Thoracic aorta (tissue), 2 donors: Measurements from ENCODE around the gene CEACAM21. TPM values are rescaled to one million over a fixed set of nuclear protein-coding genes. Genes with fewer than 3 reads are reported as not detected.
A peak's percentile ranks its signal among the peaks of the same experiment; 100 is the strongest.

ENCODE experiments used
- ATAC-seq: fragments of 150-250 bp; one replicate; pipeline ENCODE4 v1.8.0; 2017; ENCODE audit warnings: low read depth; ENCODE audit not compliant: insufficient number of reproducible peaks, low FRiP score
- DNase-seq: peaks from one replicate; pipeline ENCODE4 v3.0.0-alpha.2; 2020; ENCODE audit warnings: low spot score
- H3K27ac ChIP-seq, 2 donors: fragments of 200-600 bp; sonication (generic); 1 replicate in 1 of 2; 2 replicates in 1 of 2; pipeline ENCODE4 v1.5.1; 2016; ENCODE audit warnings: mild to moderate bottlenecking in 2 of 2, moderate library complexity in 2 of 2
- H3K27me3 ChIP-seq: fragments of 200-600 bp; sonication (generic); replicated peaks from 2 replicates; pipeline ENCODE4 v1.6.0; 2016; ENCODE audit warnings: mild to moderate bottlenecking; ENCODE audit not compliant: insufficient read depth
- H3K36me3 ChIP-seq: fragments of 200-600 bp; sonication (generic); one replicate; pipeline ENCODE4 v1.5.1; 2016
- H3K4me1 ChIP-seq, 2 donors: fragments of 200-600 bp; sonication (generic); 1 replicate in 1 of 2; 2 replicates in 1 of 2; pipeline versions ENCODE4 v1.5.1 to v1.6.0; 2016; ENCODE audit warnings: low read depth in 2 of 2, mild to moderate bottlenecking in 1 of 2; ENCODE audit not compliant: control insufficient read depth in 1 of 2
- H3K4me3 ChIP-seq: fragments of 200-600 bp; sonication (generic); 2 replicates; pipeline ENCODE4 v1.5.1; 2016; ENCODE audit warnings: mild to moderate bottlenecking
- H3K9me3 ChIP-seq: fragments of 200-600 bp; sonication (generic); 2 replicates; pipeline ENCODE4 v1.5.1; 2016
- total RNA-seq, 2 donors: library from RNA; depleted of rRNA; stranded (reverse); fragments of >200 nt; gene quantifications; one replicate each; pipeline versions ENCODE4 v1.1.0 to v1.2.3, GENCODE V29; 2016
- TF ChIP-seq, protein P1 (sequence below): fragments of 200-600 bp; sonication (generic); IDR thresholded peaks from one replicate; pipeline ENCODE4 v1.5.1; 2019; ENCODE audit warnings: antibody characterized with exemption

Gene CEACAM21
- total RNA-seq, 2 donors from 2014 or later = 1.1 to 6.9 TPM

DNA sequence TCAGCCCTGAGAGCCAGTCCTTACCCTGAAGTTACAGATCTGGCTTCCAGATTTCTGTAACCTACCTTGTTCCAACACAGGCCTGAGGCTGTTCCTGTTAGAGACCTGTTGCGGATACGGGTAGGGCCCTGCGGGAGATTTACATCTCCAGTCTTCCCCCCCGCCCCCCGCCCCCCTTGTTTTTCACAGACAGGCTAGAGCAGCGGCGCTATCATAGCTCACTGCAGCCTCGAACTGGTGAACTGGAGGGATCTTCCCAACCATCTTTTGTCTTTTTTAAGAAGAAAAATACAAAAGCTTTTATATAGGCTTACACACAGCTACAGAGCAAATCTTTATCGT, 10.6 kb upstream of the CEACAM21 start:
- Histone ChIP-seq H3K4me1 (no peaks in the 10 kb centered on the region), H3K4me3 (no peak overlapping the region), H3K27ac (no peak overlapping the region), H3K27me3 (no peaks in the 10 kb centered on the region), H3K9me3 (no peaks in the 10 kb centered on the region), H3K36me3 (no peaks in the 10 kb centered on the region)
- ATAC-seq = no peak
- no peak for DNase-seq
- TF ChIP-seq, protein P1, sequence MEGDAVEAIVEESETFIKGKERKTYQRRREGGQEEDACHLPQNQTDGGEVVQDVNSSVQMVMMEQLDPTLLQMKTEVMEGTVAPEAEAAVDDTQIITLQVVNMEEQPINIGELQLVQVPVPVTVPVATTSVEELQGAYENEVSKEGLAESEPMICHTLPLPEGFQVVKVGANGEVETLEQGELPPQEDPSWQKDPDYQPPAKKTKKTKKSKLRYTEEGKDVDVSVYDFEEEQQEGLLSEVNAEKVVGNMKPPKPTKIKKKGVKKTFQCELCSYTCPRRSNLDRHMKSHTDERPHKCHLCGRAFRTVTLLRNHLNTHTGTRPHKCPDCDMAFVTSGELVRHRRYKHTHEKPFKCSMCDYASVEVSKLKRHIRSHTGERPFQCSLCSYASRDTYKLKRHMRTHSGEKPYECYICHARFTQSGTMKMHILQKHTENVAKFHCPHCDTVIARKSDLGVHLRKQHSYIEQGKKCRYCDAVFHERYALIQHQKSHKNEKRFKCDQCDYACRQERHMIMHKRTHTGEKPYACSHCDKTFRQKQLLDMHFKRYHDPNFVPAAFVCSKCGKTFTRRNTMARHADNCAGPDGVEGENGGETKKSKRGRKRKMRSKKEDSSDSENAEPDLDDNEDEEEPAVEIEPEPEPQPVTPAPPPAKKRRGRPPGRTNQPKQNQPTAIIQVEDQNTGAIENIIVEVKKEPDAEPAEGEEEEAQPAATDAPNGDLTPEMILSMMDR = no peak

DNA sequence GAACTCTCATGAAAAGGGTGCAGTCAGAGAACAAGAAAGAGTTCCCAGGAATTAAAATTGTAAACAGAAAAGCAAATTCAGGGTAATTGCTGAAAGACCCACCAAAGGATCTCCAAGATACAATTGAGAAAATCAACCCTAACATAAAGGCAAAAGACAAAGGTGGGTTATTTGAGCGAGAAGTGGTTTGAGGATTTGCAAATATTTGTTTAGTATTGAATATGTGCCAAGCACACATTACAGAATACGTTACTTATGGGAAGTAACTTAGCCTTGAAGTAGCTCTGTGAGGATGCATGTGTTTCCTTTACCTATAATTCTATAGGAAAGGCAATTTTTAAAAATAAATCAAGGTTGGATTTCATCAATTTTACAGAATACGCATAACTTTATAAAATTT, 10.0 kb upstream of the CEACAM21 start:
- Histone ChIP-seq H3K4me3 (no peak overlapping the region), H3K27me3 (no peaks in the 10 kb centered on the region), H3K4me1 (no peaks in the 10 kb centered on the region), H3K9me3 (no peaks in the 10 kb centered on the region), H3K27ac (no peak overlapping the region), H3K36me3 (no peaks in the 10 kb centered on the region)
- TF ChIP-seq, protein P1 = no peak
- DNase-seq = no peak
- ATAC-seq = no peak

DNA sequence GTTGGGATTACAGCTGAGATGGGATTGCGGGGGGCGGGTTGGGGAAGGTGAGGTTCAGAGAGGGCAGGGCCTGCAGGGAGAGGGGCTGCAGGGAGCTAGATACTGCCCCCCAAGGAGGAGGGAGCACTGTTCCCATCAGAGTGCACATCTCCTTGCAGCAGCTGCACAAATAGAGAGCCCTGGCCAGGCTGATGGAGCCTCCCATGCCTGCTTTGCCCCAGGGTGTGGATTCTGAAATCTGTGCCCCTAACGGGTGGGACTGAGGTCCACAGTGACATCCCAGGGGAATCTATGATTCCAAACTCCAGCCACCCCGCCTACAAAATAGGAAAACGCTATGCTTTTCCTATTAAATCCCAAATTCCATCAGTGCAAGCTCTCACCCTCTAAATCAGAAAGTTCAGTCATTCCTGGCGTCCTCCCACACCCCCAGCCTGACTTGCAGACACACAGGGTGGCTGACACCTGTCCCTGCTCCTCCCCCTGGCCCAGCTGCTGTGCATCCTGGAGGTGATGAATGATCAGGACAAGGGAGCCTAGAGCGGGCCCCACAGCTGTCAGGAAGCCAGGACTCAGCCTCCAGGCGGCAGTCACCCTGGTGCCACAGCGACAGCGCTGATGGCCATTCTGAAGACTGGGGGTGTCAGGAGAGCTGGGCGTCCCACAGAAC, 6.3 kb upstream of the CEACAM21 start:
- Histone ChIP-seq H3K4me3 (no peak overlapping the region), H3K36me3 (no peaks in the 10 kb centered on the region), H3K9me3 (no peaks in the 10 kb centered on the region), H3K27me3 (no peaks in the 10 kb centered on the region), H3K4me1 (no peaks in the 10 kb centered on the region), H3K27ac (no peak overlapping the region)
- TF ChIP-seq, protein P1 = no peak
- DNase-seq (no peak), ATAC-seq (no peak)

DNA sequence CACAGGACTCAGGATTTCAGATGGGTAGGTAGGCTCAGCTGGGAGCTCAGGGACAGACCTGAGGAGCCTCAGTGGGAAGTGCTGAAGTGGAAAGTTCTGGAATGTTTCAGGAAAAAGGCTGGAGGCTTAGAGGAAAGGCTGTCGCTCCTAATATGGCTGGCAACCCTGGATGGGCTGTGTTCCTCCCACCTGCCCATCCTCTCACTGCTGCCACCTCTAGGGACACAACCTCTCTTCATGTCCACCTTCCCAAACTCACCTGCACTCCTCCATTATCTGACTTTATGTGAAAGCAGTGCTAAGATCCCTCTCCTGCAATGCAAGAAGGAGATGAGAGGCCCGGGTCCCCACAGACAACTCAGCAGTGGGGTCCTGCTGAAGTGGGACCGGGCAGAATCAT, 5.8 kb upstream of the CEACAM21 start:
- no peak overlapping the region for H3K4me3 ChIP-seq
- H3K4me1 ChIP-seq = no peaks in the 10 kb centered on the region
- H3K27ac ChIP-seq = no peak overlapping the region
- H3K9me3 ChIP-seq = no peaks in the 10 kb centered on the region
- TF ChIP-seq, protein P1 = no peak
- DNase-seq (no peak), ATAC-seq (no peak)
- H3K27me3 ChIP-seq = no peaks in the 10 kb centered on the region
- H3K36me3 ChIP-seq = no peaks in the 10 kb centered on the region

DNA sequence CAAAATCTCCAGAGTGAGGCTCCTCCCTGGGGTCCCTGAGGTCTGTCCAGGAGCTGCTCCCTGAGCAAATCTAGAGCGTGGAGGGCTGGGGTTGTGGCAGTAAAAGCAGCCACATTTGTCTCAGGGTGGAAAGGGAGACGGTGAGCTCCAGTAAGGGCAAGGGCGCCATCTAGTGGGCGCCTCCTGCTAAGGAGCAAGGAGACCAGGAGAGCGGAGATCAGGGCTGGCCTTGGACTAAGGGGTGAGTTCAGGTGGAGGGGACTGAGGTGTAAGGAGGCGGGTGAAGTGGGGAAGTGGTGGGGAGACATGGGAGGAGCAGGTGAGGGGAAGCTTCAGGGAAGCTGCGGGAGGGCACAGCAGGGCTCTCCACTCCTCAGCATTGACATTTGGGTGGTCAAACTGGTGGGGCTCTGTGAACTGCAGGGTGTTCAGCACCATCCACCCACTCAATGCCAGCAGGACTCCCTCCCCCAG, 5.3 kb upstream of the CEACAM21 start:
- H3K4me1 ChIP-seq = no peaks in the 10 kb centered on the region
- H3K36me3 ChIP-seq = no peaks in the 10 kb centered on the region
- H3K27me3 ChIP-seq = no peaks in the 10 kb centered on the region
- no peak overlapping the region for H3K4me3 ChIP-seq
- H3K9me3 ChIP-seq = no peaks in the 10 kb centered on the region
- H3K27ac ChIP-seq = no peak overlapping the region
- ATAC-seq = no peak
- TF ChIP-seq, protein P1 = peak; percentile 49
- DNase-seq = no peak
